Type B pancreatic cell (in vitro differentiated cells): ENCODE data around the gene NFKBIB. TPM values are rescaled to one million over a fixed set of nuclear protein-coding genes. Genes with fewer than 3 reads are reported as not detected.

ENCODE experiments used
- DNase-seq: peaks from one replicate; pipeline ENCODE4 v3.0.0; 2021; ENCODE audit warnings: mixed read lengths; ENCODE audit not compliant: unreplicated experiment; ENCODE audit errors: extremely low spot score
- H3K27ac Mint-ChIP-seq: 2 replicates; pipeline ENCODE4 v1.8.0; 2021; ENCODE audit warnings: mild to moderate bottlenecking, mixed read lengths
- H3K27me3 Mint-ChIP-seq: 2 replicates; pipeline ENCODE4 v1.8.0; 2021; ENCODE audit warnings: mixed read lengths
- H3K36me3 Mint-ChIP-seq: 2 replicates; pipeline ENCODE4 v1.8.0; 2021; ENCODE audit warnings: mixed read lengths
- H3K4me1 Mint-ChIP-seq: one replicate; pipeline ENCODE4 v1.8.0; 2021; ENCODE audit warnings: mixed read lengths; ENCODE audit not compliant: unreplicated experiment
- H3K4me3 Mint-ChIP-seq: 2 replicates; pipeline ENCODE4 v1.8.0; 2021; ENCODE audit warnings: mild to moderate bottlenecking, mixed read lengths
- H3K9me3 Mint-ChIP-seq: 2 replicates; pipeline ENCODE4 v1.8.0; 2021; ENCODE audit warnings: mixed read lengths
- total RNA-seq: library from RNA; stranded (reverse); gene quantifications from 2 replicates; pipeline ENCODE4 v1.2.1, GENCODE V29; 2021; ENCODE audit warnings: low replicate concordance
- TF ChIP-seq, protein P1 (sequence below): fragments of 200-600 bp; sonication (generic); conservative IDR thresholded peaks from 2 replicates; pipeline ENCODE4 v1.5.0; 2021; ENCODE audit warnings: antibody characterized with exemption, mild to moderate bottlenecking

Gene NFKBIB
- total RNA-seq, 1 donor from 2014 or later: 13.7 TPM

DNA sequence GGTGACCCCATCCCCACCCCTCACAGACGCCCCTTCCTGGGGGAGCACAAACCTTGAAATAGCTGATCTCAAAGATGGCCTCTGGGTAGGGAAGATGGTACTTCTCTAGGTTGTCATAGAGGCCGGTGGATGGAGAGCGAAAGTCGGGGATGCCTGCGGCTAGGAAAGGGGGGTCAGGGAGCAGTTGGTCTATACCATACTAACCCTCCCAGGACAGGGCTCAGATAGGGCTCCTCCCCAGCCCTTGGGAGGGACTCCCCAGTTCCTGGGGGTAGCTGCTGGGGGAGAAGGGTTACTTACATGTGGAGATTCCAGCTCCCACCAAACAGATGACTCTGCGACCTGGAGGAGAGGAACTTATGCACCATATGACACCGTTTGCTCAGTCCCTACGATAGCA is 10.0 kb upstream of the NFKBIB start:
- Mint-ChIP-seq H3K4me1 (no peaks in the 10 kb centered on the region), H3K9me3 (no peaks in the 10 kb centered on the region), H3K4me3 (no peak overlapping the region), H3K36me3 (no peaks in the 10 kb centered on the region), H3K27ac (no peak overlapping the region), H3K27me3 (no peaks in the 10 kb centered on the region)
- DNase-seq: no peak
- TF ChIP-seq, protein P1, sequence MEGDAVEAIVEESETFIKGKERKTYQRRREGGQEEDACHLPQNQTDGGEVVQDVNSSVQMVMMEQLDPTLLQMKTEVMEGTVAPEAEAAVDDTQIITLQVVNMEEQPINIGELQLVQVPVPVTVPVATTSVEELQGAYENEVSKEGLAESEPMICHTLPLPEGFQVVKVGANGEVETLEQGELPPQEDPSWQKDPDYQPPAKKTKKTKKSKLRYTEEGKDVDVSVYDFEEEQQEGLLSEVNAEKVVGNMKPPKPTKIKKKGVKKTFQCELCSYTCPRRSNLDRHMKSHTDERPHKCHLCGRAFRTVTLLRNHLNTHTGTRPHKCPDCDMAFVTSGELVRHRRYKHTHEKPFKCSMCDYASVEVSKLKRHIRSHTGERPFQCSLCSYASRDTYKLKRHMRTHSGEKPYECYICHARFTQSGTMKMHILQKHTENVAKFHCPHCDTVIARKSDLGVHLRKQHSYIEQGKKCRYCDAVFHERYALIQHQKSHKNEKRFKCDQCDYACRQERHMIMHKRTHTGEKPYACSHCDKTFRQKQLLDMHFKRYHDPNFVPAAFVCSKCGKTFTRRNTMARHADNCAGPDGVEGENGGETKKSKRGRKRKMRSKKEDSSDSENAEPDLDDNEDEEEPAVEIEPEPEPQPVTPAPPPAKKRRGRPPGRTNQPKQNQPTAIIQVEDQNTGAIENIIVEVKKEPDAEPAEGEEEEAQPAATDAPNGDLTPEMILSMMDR: no peak

DNA sequence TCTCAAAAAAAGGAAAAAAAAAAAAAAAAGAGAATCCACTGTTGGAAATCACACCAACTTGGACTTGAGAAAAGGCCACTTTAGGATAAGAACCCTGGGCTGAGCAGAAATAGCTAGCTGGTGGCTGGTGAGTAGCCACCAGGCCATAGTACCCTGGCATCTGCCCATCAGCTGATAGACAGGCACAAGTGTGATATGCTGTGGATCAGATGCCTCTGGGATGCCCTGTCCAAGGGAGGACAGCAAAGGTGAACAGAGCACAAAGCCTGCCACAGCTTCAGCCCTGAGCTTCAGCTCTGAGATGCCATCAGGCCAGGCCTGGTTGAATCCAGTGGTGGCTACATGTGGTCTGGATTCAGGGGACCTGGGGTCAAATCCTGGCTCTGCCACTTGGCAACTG is 9.1 kb upstream of the NFKBIB start:
- Mint-ChIP-seq H3K27me3 (no peaks in the 10 kb centered on the region), H3K27ac (no peak overlapping the region), H3K4me3 (no peak overlapping the region), H3K36me3 (no peaks in the 10 kb centered on the region), H3K9me3 (no peaks in the 10 kb centered on the region), H3K4me1 (no peaks in the 10 kb centered on the region)
- DNase-seq: no peak
- TF ChIP-seq, protein P1: no peak

DNA sequence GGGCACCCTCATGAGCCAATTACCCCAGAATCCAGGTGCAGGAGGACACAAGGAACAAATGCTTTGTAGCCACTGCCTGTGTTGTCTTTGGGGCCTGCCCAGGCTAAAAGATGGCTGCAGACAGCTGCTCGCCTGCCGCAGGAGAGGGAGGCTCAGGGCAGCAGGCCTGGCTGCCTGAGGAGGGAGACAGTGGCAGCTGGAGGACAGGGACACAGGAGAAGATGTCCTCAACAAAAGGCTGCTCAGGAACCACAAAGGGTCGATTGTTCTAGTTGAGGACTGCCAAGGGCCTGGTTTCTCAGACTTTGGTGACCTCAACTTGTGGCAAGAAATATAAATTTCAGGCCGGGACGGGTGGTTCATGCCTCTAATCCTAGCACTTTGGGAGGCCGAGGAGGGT is 8.0 kb upstream of the NFKBIB start:
- no peak overlapping the region for H3K4me3 Mint-ChIP-seq
- H3K27me3 Mint-ChIP-seq: no peaks in the 10 kb centered on the region
- no peak overlapping the region for H3K27ac Mint-ChIP-seq
- no peaks in the 10 kb centered on the region for H3K36me3 Mint-ChIP-seq
- no peaks in the 10 kb centered on the region for H3K4me1 Mint-ChIP-seq
- H3K9me3 Mint-ChIP-seq: no peaks in the 10 kb centered on the region
- no peak for DNase-seq
- TF ChIP-seq, protein P1: no peak

DNA sequence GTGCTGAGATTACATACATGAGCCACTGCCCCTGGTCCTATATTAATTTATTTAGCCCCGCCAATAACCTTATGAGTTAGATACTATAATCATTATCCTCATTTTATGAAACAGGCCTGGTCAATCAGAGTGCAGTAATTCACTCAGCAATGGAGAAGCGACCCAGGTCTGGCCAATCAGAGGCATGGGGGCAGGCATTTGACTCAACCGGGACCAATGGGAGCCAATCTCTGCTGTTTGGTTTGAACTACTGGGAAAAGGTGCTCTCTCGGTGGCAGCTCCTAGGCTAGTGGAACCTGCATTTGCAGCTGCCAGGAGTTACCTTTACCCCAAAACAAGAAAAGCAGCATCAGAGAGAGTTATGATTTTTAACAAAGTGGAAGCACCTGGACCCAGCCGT is 6.9 kb upstream of the NFKBIB start:
- Mint-ChIP-seq H3K36me3 (no peaks in the 10 kb centered on the region), H3K27ac (no peak overlapping the region), H3K9me3 (no peaks in the 10 kb centered on the region), H3K4me1 (no peaks in the 10 kb centered on the region), H3K27me3 (no peaks in the 10 kb centered on the region), H3K4me3 (no peak overlapping the region)
- DNase-seq: no peak
- TF ChIP-seq, protein P1: no peak

DNA sequence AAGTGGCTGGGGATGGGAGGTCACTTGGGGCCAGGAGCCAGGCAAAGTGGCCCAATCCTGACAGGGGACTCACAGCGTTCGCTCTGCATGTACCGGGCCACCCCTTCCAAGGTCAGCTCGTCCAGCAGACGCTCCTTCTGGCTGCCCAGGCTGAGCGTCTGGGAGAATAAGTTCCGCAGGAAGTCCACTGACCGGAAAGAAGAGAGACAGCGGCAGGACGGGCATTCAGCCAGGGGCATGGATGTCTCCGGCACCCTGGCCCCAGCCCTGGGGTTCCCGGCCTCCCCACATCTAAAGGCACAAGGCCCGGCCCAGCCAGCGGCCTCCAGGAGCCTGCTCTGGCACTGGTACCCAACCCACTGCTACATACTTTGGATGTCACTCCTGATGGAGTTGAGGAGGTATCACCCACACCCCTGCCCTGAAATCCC is 6.4 kb upstream of the NFKBIB start:
- no peaks in the 10 kb centered on the region for H3K27me3 Mint-ChIP-seq
- H3K4me1 Mint-ChIP-seq: no peaks in the 10 kb centered on the region
- no peak for DNase-seq
- no peak overlapping the region for H3K27ac Mint-ChIP-seq
- no peaks in the 10 kb centered on the region for H3K36me3 Mint-ChIP-seq
- H3K4me3 Mint-ChIP-seq: no peak overlapping the region
- H3K9me3 Mint-ChIP-seq: no peaks in the 10 kb centered on the region
- TF ChIP-seq, protein P1: no peak

DNA sequence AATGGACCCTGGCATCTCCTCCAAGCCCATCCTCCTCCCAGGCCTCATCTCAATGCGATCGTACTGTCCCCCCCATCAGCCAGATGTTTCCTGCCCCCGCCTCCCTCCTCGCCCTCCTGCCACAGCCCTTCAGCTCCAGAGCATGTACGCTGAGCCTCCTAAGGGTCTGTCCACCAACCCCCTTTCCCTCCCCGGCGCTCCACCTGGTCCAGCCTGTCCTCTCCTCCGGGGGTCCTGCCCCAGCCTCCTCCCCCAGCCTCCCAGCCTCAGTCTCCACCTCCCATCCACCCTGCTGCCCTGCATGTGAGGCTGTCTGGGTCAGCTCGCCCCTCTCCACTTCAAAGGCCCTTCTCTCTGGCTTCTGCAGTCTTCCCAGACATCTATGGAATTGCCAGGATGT is 4.8 kb upstream of the NFKBIB start:
- TF ChIP-seq, protein P1: no peak
- Mint-ChIP-seq H3K4me1 (peaks cover 7% of the 10 kb centered on the region), H3K9me3 (no peaks in the 10 kb centered on the region), H3K27me3 (no peaks in the 10 kb centered on the region), H3K4me3 (no peak overlapping the region), H3K36me3 (peaks cover 3% of the 10 kb centered on the region), H3K27ac (no peak overlapping the region)
- no peak for DNase-seq
